AG09319 (cell line): ENCODE measurements around the gene TNPO2.

Experiments used
- DNase-seq: peaks from one replicate; pipeline ENCODE4 v3.0.0-alpha.2; 2010; ENCODE audit warnings: low read depth; ENCODE audit errors: extremely low read depth
- CTCF ChIP-seq: IDR thresholded peaks from 2 replicates; pipeline ENCODE4 v1.5.1; 2011; ENCODE audit warnings: low read depth, mild to moderate bottlenecking, inconsistent platforms, low read length, moderate library complexity

Gene TNPO2

GRCh38 chr19:12675399-12675798, 48.3 kb downstream of the TNPO2 start:
- no peak for TF ChIP-seq CTCF
- no peak for DNase-seq

GRCh38 chr19:12672744-12673143, 51.0 kb downstream of the TNPO2 start:
- no peak for DNase-seq
- TF ChIP-seq CTCF: no peak

- DNase-seq: no peak
- TF ChIP-seq CTCF: no peak
These were observed 53.4 kb downstream of the TNPO2 start for GRCh38 chr19:12670159-12670928.

- no peak for TF ChIP-seq CTCF
- peak; percentile 65 for DNase-seq
These were observed 54.2 kb downstream of the TNPO2 start for GRCh38 chr19:12669270-12670158.

- peak; percentile 15 for DNase-seq
- TF ChIP-seq CTCF: no peak
These were observed 54.8 kb downstream of the TNPO2 start for GRCh38 chr19:12668932-12669269.

GRCh38 chr19:12668346-12668745, 55.4 kb downstream of the TNPO2 start:
- no peak for TF ChIP-seq CTCF

GRCh38 chr19:12667731-12668302, 55.9 kb downstream of the TNPO2 start:
- no peak for DNase-seq
- TF ChIP-seq CTCF: no peak

More at GRCh38 chr19:12668346-12668745, 55.4 kb downstream of the TNPO2 start:
- no peak for DNase-seq
